GM19463 (cell line): Measurements from ENCODE around the gene UQCRQ.

Experiments used
- ATAC-seq: cut with Tn5 transposase; IDR thresholded peaks from one replicate; pipeline ENCODE4 v1.9.1; 2021; ENCODE audit warnings: mild to moderate bottlenecking, moderate library complexity; ENCODE audit not compliant: unreplicated experiment

The UQCRQ gene

GRCh38 chr5:132901730-132902129, 35.3 kb downstream of the UQCRQ start:
- no peak for ATAC-seq

GRCh38 chr5:132905938-132906337, 39.5 kb downstream of the UQCRQ start:
- ATAC-seq: no peak

GRCh38 chr5:132907161-132907560, 40.7 kb downstream of the UQCRQ start:
- no peak for ATAC-seq

- no peak for ATAC-seq
Observed at GRCh38 chr5:132909702-132910101, 43.3 kb downstream of the UQCRQ start.

GRCh38 chr5:132915681-132916080, 49.2 kb downstream of the UQCRQ start:
- no peak for ATAC-seq

GRCh38 chr5:132916086-132916485, 49.6 kb downstream of the UQCRQ start:
- no peak for ATAC-seq
